Activated T-helper 2 cell treated with anti-CD3 and anti-CD28 coated beads, Interferon-gamma antibody, Interleukin-2, Interleukin-4, amounts not matched to agents 10 μg/mL and 5 μg/mL and 100 μg/mL, durations not matched to agents 14 hours and 24 hours and 36 hours (primary cell): ENCODE results near the gene EHD4. TPM values are rescaled to one million over a fixed set of nuclear protein-coding genes. Genes with fewer than 3 reads are reported as not detected.

Experiments
- DNase-seq: peaks from one replicate; pipeline ENCODE4 v3.0.0; 2021; ENCODE audit warnings: low spot score
- H3K27ac Mint-ChIP-seq: one replicate; pipeline ENCODE4 v1.8.0; 2021; ENCODE audit warnings: mixed read lengths
- H3K27me3 Mint-ChIP-seq: one replicate; pipeline ENCODE4 v1.8.0; 2021; ENCODE audit warnings: low read depth, mixed read lengths
- H3K36me3 Mint-ChIP-seq: one replicate; pipeline ENCODE4 v1.8.0; 2021; ENCODE audit warnings: low read depth, mixed read lengths
- H3K4me1 Mint-ChIP-seq: one replicate; pipeline ENCODE4 v1.8.0; 2021; ENCODE audit warnings: low read depth, mixed read lengths
- H3K4me3 Mint-ChIP-seq: one replicate; pipeline ENCODE4 v1.8.0; 2021; ENCODE audit warnings: low read depth, mild to moderate bottlenecking, moderate library complexity, mixed read lengths
- H3K9me3 Mint-ChIP-seq: one replicate; pipeline ENCODE4 v1.8.0; 2021; ENCODE audit warnings: mixed read lengths
- intact Hi-C: fragments of 100-400 bp; cut with micrococcal nuclease; formaldehyde crosslinking; loops from one replicate; pipeline ENCODE4 v1.15.1; 2023
- total RNA-seq: library from RNA; stranded (reverse); gene quantifications from 2 replicates; pipeline ENCODE4 v1.2.3, GENCODE V29; 2022

Gene EHD4
- total RNA-seq, 1 donor from 2014 or later = 22.3 TPM

DNA sequence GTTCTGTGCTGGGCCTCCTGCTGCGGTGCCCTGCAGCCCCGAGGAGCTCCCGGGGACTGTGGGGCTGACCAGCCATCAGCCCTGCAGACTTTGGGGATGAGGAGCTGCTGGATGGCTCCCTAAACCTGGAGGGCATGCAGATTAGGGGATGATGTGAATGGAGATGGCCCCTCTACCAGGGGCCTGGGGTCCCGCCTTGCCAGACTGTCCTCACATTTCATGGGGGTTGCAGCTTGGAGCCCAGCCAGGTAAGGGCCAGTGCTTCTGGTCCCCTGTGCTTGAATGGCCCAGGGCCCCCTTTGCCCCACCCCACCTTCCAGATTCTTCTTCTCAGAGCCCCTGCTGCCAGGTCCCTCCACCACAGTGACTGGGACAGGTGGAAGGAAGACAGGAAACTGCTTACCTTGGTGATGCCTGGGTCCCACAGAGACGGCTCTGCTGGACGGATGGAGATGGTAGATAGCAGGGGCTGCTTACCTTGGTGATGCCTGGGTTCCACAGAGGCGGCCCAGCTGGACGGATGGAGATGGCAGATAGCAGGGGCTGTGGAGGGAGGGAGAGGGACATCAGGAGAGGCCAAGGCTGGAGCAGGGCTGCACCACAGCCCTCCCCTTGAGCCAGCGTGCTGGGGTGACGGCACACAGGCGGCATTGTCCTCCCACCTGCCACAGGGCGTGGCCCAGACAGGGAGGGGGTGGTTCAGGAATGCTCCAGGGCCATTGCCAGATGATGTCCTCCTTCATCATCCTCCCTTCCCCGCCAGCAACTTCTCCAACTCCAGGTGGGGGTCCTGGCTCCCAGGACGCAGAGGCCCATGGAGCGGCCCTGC is 78.7 kb downstream of the EHD4 start, which contains the start of gene SPTBN5:
TSS of gene SPTBN5 (minus strand) at position 632 of the 829 bp plus-strand sequence. CDS start at position 76, 556 bp downstream.
- intact Hi-C loops = no loop called here
- H3K27me3 Mint-ChIP-seq = no peaks in the 10 kb centered on the region
- H3K36me3 Mint-ChIP-seq = no peaks in the 10 kb centered on the region

GRCh38 chr15:41892621-41893421 is 79.5 kb downstream of the EHD4 start:
- no peak overlapping the region for H3K4me3 Mint-ChIP-seq
- peak overlapping the region; percentile 12 for H3K27ac Mint-ChIP-seq
- H3K4me1 Mint-ChIP-seq = peaks cover 18% of the 10 kb centered on the region
- no peaks in the 10 kb centered on the region for H3K27me3 Mint-ChIP-seq
- intact Hi-C loops = no loop called here
- H3K36me3 Mint-ChIP-seq = no peaks in the 10 kb centered on the region
- DNase-seq = no peak
- no peaks in the 10 kb centered on the region for H3K9me3 Mint-ChIP-seq

More for the DNA sequence above, 78.7 kb downstream of the EHD4 start, which contains the start of gene SPTBN5:
- Mint-ChIP-seq H3K9me3 (no peaks in the 10 kb centered on the region), H3K4me1 (peaks cover 16% of the 10 kb centered on the region), H3K4me3 (peak within 1 kb of the TSS; percentile 21), H3K27ac (peak within 1 kb of the TSS; percentile 24)
- DNase-seq = no peak

GRCh38 chr15:41891946-41892345 is 80.4 kb downstream of the EHD4 start:
- no peak for DNase-seq
- Mint-ChIP-seq H3K27me3 (no peaks in the 10 kb centered on the region), H3K36me3 (no peaks in the 10 kb centered on the region), H3K27ac (no peak overlapping the region), H3K4me3 (no peak overlapping the region), H3K4me1 (peaks cover 18% of the 10 kb centered on the region), H3K9me3 (no peaks in the 10 kb centered on the region)
- intact Hi-C loops = no loop called here

DNA sequence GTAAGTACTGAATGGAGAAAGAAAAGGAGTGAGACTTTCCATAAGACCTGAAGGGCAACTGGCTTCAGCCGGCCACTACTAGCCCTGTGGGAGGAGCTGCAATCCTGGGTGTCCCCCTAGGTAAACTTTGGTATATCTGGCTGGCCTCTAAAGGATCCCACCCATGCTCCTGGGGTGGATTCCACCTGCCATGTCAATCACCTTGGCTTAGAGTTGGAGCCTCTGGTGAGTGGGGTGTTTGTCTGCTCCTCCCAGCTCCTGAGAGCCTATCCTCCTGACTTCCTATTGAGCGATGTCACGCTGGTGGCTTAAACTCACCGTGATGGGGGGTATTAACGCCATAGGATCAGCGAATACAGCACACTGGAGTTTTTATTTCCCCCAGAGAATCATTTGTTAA is 81.1 kb downstream of the EHD4 start:
- Mint-ChIP-seq H3K27me3 (no peaks in the 10 kb centered on the region), H3K4me1 (peaks cover 16% of the 10 kb centered on the region), H3K4me3 (no peak overlapping the region), H3K27ac (no peak overlapping the region), H3K9me3 (no peaks in the 10 kb centered on the region), H3K36me3 (no peaks in the 10 kb centered on the region)
- intact Hi-C loops = no loop called here
- no peak for DNase-seq

DNA sequence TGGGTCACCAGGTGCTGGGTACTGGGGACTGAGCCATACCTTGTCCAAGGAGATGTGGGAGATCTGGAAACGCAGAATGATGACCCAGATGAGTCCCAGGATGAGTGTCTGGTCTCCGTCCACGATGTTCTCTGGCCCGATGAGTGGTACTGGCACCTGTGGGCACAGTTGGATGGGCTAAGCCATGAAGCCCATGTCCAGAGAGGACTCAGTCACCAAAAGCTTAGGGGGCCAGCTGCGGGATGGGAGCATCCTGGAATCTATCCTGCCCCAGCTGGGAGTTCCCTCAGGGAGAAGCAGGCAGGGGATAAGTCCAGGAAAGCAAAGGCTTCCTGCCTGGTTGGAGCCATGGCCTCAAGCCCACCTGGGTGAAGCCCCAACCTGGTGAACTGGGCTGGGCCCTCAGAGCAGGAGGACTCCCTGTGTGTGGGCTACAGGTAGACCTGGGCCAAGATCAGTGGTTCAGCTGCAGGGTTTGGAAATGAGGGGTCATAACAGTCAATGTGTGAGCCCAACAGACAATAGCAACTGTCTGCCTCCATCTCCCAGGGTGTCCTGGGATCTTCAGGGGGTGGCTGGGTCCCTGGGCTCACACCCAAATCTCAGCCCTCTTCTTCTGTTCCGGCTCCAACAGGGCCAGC is 82.2 kb downstream of the EHD4 start:
- H3K4me1 Mint-ChIP-seq = peaks cover 13% of the 10 kb centered on the region
- intact Hi-C loops = no loop called here
- no peaks in the 10 kb centered on the region for H3K36me3 Mint-ChIP-seq
- H3K27me3 Mint-ChIP-seq = no peaks in the 10 kb centered on the region
- no peak overlapping the region for H3K27ac Mint-ChIP-seq
- no peaks in the 10 kb centered on the region for H3K9me3 Mint-ChIP-seq
- H3K4me3 Mint-ChIP-seq = no peak overlapping the region
- DNase-seq = no peak

DNA sequence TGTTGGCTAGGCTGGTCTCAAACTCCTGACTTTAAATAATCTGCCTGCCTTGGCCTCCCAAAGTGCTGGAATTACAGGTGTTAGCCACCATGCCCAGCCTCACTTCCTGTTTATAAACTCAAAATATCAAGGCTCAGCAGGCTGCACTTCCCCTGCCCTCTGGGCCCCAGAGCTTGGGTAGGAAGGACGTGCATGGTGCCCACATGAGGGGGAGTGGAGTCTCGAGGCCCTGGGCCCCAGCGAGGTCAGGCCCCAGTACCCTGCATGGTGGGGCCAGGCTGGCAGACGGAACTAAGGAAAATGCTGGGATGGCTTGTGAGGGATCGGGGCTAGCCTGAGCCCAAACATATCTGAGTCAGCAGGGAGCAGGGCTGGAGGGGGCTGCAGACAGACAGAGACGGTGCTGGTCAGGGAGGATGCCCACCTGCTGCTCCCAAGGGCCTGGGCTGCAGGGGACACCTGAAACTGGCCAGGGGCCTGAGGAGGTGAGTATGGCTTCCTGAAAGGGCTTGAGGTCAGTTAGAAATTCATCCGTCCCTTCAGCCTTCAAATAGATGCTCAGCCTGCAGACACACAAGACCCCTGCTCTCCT is 83.6 kb downstream of the EHD4 start:
- Mint-ChIP-seq H3K4me1 (peaks cover 8% of the 10 kb centered on the region), H3K27ac (no peak overlapping the region), H3K27me3 (no peaks in the 10 kb centered on the region), H3K36me3 (no peaks in the 10 kb centered on the region), H3K4me3 (no peak overlapping the region), H3K9me3 (no peaks in the 10 kb centered on the region)
- no peak for DNase-seq
- intact Hi-C loops = no loop called here

DNA sequence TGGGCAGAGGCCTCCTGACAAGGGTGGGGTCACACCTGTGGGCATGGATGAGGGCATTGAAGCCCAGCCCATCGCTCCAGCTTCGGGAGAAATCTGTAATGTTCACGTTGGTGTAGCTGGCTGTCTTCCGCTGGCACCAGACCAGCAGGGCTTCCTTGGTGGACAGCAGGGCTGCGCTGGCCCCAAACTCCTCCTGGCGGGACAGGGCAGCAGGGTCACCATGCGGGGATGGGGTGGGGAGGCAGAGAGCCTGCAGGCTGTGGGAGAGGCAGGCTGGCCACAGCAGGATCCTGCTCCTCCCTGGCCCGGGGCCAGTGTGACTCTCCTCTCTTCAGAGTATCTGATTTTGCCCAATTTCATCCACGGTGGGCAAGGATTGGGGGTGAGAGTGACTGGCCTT is 84.5 kb downstream of the EHD4 start:
- Mint-ChIP-seq H3K27ac (no peak overlapping the region), H3K4me1 (peaks cover 8% of the 10 kb centered on the region), H3K27me3 (peaks cover 3% of the 10 kb centered on the region), H3K36me3 (no peaks in the 10 kb centered on the region), H3K9me3 (no peaks in the 10 kb centered on the region), H3K4me3 (no peak overlapping the region)
- intact Hi-C loops = no loop called here
- no peak for DNase-seq

GRCh38 chr15:41887161-41887560 is 85.2 kb downstream of the EHD4 start:
- no peak for DNase-seq
- H3K4me1 Mint-ChIP-seq = peaks cover 6% of the 10 kb centered on the region
- H3K4me3 Mint-ChIP-seq = no peak overlapping the region
- no peaks in the 10 kb centered on the region for H3K9me3 Mint-ChIP-seq
- intact Hi-C loops = no loop called here
- H3K27me3 Mint-ChIP-seq = peaks cover 5% of the 10 kb centered on the region
- no peaks in the 10 kb centered on the region for H3K36me3 Mint-ChIP-seq
- no peak overlapping the region for H3K27ac Mint-ChIP-seq

DNA sequence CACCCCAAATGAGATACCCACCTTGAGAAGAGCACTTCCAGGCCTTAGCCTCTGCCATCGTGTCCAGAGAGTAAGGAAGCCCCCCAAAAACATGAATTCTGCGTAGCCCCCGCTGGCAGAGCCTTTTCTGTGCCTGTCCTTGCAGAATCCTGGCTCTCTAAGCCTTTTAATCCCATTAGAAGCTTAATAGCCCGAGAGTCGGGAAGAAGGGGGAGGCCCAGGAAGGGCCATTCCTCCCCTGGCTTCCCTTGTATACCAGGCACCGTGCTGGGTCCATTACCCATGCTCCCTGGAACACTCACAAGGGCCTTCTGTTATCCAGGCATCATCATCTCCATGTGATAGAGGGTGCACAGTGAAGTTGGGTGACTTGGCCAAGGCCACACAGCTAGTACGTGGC is 85.6 kb downstream of the EHD4 start:
- no peak for DNase-seq
- no peak overlapping the region for H3K4me3 Mint-ChIP-seq
- no peaks in the 10 kb centered on the region for H3K9me3 Mint-ChIP-seq
- H3K27ac Mint-ChIP-seq = no peak overlapping the region
- peaks cover 6% of the 10 kb centered on the region for H3K4me1 Mint-ChIP-seq
- no peaks in the 10 kb centered on the region for H3K36me3 Mint-ChIP-seq
- intact Hi-C loops = no loop called here
- peaks cover 5% of the 10 kb centered on the region for H3K27me3 Mint-ChIP-seq

GRCh38 chr15:41885841-41886240 is 86.5 kb downstream of the EHD4 start:
- DNase-seq = no peak
- no peak overlapping the region for H3K27ac Mint-ChIP-seq
- intact Hi-C loops = no loop called here
- H3K27me3 Mint-ChIP-seq = peaks cover 11% of the 10 kb centered on the region
- H3K9me3 Mint-ChIP-seq = no peaks in the 10 kb centered on the region
- peaks cover 7% of the 10 kb centered on the region for H3K4me1 Mint-ChIP-seq
- H3K36me3 Mint-ChIP-seq = no peaks in the 10 kb centered on the region
- H3K4me3 Mint-ChIP-seq = no peak overlapping the region

- Mint-ChIP-seq H3K27ac (no peak overlapping the region), H3K4me3 (no peak overlapping the region), H3K27me3 (peaks cover 16% of the 10 kb centered on the region), H3K36me3 (no peaks in the 10 kb centered on the region), H3K9me3 (no peaks in the 10 kb centered on the region), H3K4me1 (peaks cover 7% of the 10 kb centered on the region)
- intact Hi-C loops = no loop called here
- DNase-seq = no peak
These were observed 87.0 kb downstream of the EHD4 start for GRCh38 chr15:41885321-41885720.

GRCh38 chr15:41884458-41884857 is 87.9 kb downstream of the EHD4 start:
- Mint-ChIP-seq H3K36me3 (no peaks in the 10 kb centered on the region), H3K27me3 (peaks cover 19% of the 10 kb centered on the region), H3K9me3 (no peaks in the 10 kb centered on the region), H3K4me3 (no peak overlapping the region), H3K27ac (no peak overlapping the region), H3K4me1 (peaks cover 7% of the 10 kb centered on the region)
- no peak for DNase-seq
- intact Hi-C loops = no loop called here
